K562 (cell line): ENCODE measurements around the gene SLC17A2. TPM values are rescaled to one million over a fixed set of nuclear protein-coding genes. Genes with fewer than 3 reads are reported as not detected.
A peak's percentile ranks its signal among the peaks of the same experiment; 100 is the strongest.

Experiments
- CHD4 ChIP-seq: fragments of 200-600 bp; sonication (generic); IDR thresholded peaks from 3 replicates; pipeline ENCODE4 v1.6.1; 2012; ENCODE audit warnings: low read depth, mild to moderate bottlenecking, mixed read lengths, low read length, inconsistent platforms; ENCODE audit not compliant: insufficient read depth, insufficient replicate concordance, poor library complexity, severe bottlenecking
- CTBP1 ChIP-seq: fragments of 450-650 bp; IDR thresholded peaks from 2 replicates; pipeline ENCODE4 v1.6.1; 2016; ENCODE audit warnings: borderline replicate concordance
- DMBX1 ChIP-seq: fragments of 250-450 bp; sonication (Bioruptor Pico); IDR thresholded peaks from 2 replicates; pipeline ENCODE4 v1.8.0; 2022; ENCODE audit warnings: inconsistent platforms, mild to moderate bottlenecking, moderate library complexity, borderline replicate concordance
- FOXJ2 ChIP-seq: fragments of 200-800 bp; sonication (Bioruptor generic); IDR thresholded peaks from 2 replicates; pipeline ENCODE4 v1.6.1; 2016; ENCODE audit warnings: missing genetic modification characterization, missing compliant biosample characterization
- HDGF ChIP-seq: fragments of 450-650 bp; IDR thresholded peaks from 2 replicates; pipeline ENCODE4 v1.6.1; 2016
- ILF3 ChIP-seq: fragments of 450-650 bp; IDR thresholded peaks from 2 replicates; pipeline ENCODE4 v1.6.1; 2018; ENCODE audit warnings: antibody characterized with exemption, mild to moderate bottlenecking, moderate library complexity, borderline replicate concordance
- NCOA4 ChIP-seq: fragments of 450-650 bp; IDR thresholded peaks from 2 replicates; pipeline ENCODE4 v1.6.1; 2018; ENCODE audit warnings: mild to moderate bottlenecking; ENCODE audit not compliant: partially characterized antibody
- NFE2L1 ChIP-seq: fragments of 450-650 bp; IDR thresholded peaks from 2 replicates; pipeline ENCODE4 v1.6.1; 2016; ENCODE audit warnings: missing genetic modification characterization, low read depth, mild to moderate bottlenecking, missing compliant biosample characterization, moderate library complexity, borderline replicate concordance
- RBM25 ChIP-seq: fragments of 200-400 bp; formaldehyde crosslinking; IDR thresholded peaks from 2 replicates; pipeline ENCODE4 v1.6.1; 2018; ENCODE audit warnings: low read length, low read depth, moderate library complexity; ENCODE audit not compliant: severe bottlenecking
- RFX1 ChIP-seq: fragments of 450-650 bp; IDR thresholded peaks from 2 replicates; pipeline ENCODE4 v1.6.1; 2016; ENCODE audit warnings: mild to moderate bottlenecking, moderate library complexity
- TBP ChIP-seq: optimal IDR thresholded peaks from 2 replicates; pipeline ENCODE3; 2011; ENCODE audit warnings: low read depth, low read length, improper control_type of control experiment
- TEAD2 ChIP-seq: fragments of 450-650 bp; IDR thresholded peaks from 2 replicates; pipeline ENCODE4 v1.6.1; 2016; ENCODE audit warnings: missing genetic modification characterization, control low read depth, missing compliant biosample characterization
- ZNF175 ChIP-seq: fragments of 200-800 bp; sonication (Bioruptor generic); IDR thresholded peaks from 2 replicates; pipeline ENCODE4 v1.6.1; 2016; ENCODE audit warnings: low read depth, mild to moderate bottlenecking, missing genetic modification characterization, missing compliant biosample characterization
- ZNF561 ChIP-seq: fragments of 450-650 bp; formaldehyde crosslinking; conservative IDR thresholded peaks from 2 replicates; pipeline ENCODE4 v1.4.0; 2020; ENCODE audit warnings: mild to moderate bottlenecking, moderate library complexity
- ZNF584 ChIP-seq: fragments of 200-800 bp; sonication (Bioruptor generic); IDR thresholded peaks from 2 replicates; pipeline ENCODE4 v1.6.1; 2016; ENCODE audit warnings: low read depth, mild to moderate bottlenecking, missing genetic modification characterization, missing compliant biosample characterization
- ZNF589 ChIP-seq: fragments of 200-800 bp; sonication (Bioruptor generic); IDR thresholded peaks from 2 replicates; pipeline ENCODE4 v1.6.1; 2016; ENCODE audit warnings: low read depth, missing genetic modification characterization, missing compliant biosample characterization
- ZNF764 ChIP-seq: fragments of 250-450 bp; sonication (Bioruptor Pico); IDR thresholded peaks from 2 replicates; pipeline ENCODE4 v1.4.0; 2020; ENCODE audit warnings: low read depth, mild to moderate bottlenecking, moderate library complexity
- ZNF778 ChIP-seq: fragments of 450-650 bp; formaldehyde crosslinking; IDR thresholded peaks from 2 replicates; pipeline ENCODE4 v1.4.0; 2020; ENCODE audit warnings: mild to moderate bottlenecking, moderate library complexity
- polyA plus RNA-seq, 8 experiments: library from polyadenylated mRNA; depleted of rRNA in 4 of 8; stranded (reverse) in 5 of 8; unstranded in 3 of 8; fragments of >200 nt; fragmentation: Nextera tagmentation in 2 of 8; fragmentation: Illumina TruSeq in 1 of 8; extraction: Ambion mirVana in 2 of 8; extraction: Trizol in 1 of 8; gene quantifications; 2 replicates each; pipeline versions ENCODE4 v1.2.1 to v1.2.3, GENCODE V29; 2011 to 2014; ENCODE audit warnings: inconsistent platforms in 1 of 8, missing spikeins in 1 of 8
- total RNA-seq, 7 experiments: library from RNA; depleted of rRNA in 6 of 7; stranded (reverse); fragments of >200 nt in 6 of 7; fragmentation: Illumina TruSeq in 2 of 7; extraction: Trizol in 2 of 7; gene quantifications; 2 replicates each; pipeline versions ENCODE4 v1.2.1 to v1.2.3, GENCODE V29; 2011 to 2021; ENCODE audit warnings: low replicate concordance in 1 of 7
- TF ChIP-seq, protein P1 (sequence below): IDR thresholded peaks from 2 replicates; pipeline ENCODE4 v1.6.1; 2012; ENCODE audit warnings: low read depth, low read length, improper control_type of control experiment, borderline replicate concordance
- TF ChIP-seq, protein P2 (sequence below), 2 experiments: fragments of 450-650 bp in 1 of 2; sonication (generic) in 1 of 2; formaldehyde crosslinking; conservative IDR thresholded peaks; 2 replicates each; pipeline versions ENCODE4 v1.4.0 to v1.8.1; 2020 to 2022; ENCODE audit warnings: mild to moderate bottlenecking in 1 of 2, missing genetic modification reagents in 1 of 2
- TF ChIP-seq, protein P3 (sequence below): fragments of 450-650 bp; IDR thresholded peaks from 2 replicates; pipeline ENCODE4 v1.6.1; 2017; ENCODE audit warnings: antibody characterized with exemption, mild to moderate bottlenecking

SLC17A2 gene
- total and polyA plus RNA-seq, 9 of the 15 experiments (the other 6 are each of a cell fraction or from before 2014, with no cell fraction given), result not detected

DNA sequence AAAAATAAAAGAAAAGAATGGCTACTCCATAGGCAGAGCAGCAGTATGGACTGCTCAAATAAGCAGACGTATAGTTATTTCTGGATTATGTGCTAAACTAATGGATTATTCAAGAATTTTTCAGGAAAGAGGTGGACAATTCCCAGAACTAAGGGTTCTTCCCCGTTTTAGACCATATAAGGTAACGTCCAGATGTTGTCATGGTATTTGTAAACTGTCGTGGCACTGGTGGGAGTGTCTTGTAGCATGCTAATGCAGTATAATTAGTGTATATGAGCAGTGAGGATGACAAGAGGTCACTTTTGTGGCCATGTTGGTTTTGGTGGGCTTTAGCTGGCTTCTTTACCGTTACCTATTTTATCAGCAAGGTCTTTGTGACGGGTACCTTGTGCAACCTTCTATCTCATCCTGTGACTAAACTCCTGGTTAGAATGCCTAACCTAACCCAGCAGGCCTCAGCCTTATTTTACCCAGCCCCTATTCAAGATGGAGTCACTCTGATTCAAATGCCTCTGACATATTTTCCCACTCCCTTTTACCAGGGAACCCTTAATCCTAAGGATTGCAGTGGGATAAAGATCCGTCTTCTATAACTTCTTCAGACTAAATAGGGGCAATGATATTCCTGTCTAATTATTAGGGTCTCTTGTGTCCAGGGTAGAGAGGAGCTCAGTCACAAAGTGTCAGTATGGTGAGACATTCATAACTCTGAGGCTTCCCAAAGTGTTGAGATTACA lies 21.0 kb upstream of the SLC17A2 start (continued):
- TF ChIP-seq RBM25 (no peak), ZNF561 (CRISPR knock-in tag) (no peak), RFX1 (peak; percentile 67), CHD4 (no peak), ZNF175 (CRISPR knock-in tag) (peak; percentile 55; the same call in 1 of the 2 replicates), FOXJ2 (tag) (no peak), CTBP1 (no peak), ZNF764 (no peak), HDGF (no peak), ZNF589 (0 out of 2 replicates have a peak, but pooled peaks have one; percentile 48), NFE2L1 (tag) (no peak), ZNF778 (CRISPR knock-in tag) (no peak), TEAD2 (tag) (no peak), TBP (no peak), ZNF584 (CRISPR knock-in tag) (0 out of 2 replicates have a peak, but pooled peaks have one; percentile 29), ILF3 (no peak), NCOA4 (no peak), DMBX1 (CRISPR knock-in tag) (peak; percentile 31; the same call in 1 of the 2 replicates)
- TF ChIP-seq, protein P1, sequence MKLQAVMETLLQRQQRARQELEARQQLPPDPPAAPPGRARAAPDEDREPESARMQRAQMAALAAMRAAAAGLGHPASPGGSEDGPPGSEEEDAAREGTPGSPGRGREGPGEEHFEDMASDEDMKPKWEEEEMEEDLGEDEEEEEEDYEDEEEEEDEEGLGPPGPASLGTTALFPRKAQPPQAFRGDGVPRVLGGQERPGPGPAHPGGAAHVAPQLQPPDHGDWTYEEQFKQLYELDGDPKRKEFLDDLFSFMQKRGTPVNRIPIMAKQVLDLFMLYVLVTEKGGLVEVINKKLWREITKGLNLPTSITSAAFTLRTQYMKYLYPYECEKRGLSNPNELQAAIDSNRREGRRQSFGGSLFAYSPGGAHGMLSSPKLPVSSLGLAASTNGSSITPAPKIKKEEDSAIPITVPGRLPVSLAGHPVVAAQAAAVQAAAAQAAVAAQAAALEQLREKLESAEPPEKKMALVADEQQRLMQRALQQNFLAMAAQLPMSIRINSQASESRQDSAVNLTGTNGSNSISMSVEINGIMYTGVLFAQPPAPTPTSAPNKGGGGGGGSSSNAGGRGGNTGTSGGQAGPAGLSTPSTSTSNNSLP, result no peak
- TF ChIP-seq, protein P2, sequence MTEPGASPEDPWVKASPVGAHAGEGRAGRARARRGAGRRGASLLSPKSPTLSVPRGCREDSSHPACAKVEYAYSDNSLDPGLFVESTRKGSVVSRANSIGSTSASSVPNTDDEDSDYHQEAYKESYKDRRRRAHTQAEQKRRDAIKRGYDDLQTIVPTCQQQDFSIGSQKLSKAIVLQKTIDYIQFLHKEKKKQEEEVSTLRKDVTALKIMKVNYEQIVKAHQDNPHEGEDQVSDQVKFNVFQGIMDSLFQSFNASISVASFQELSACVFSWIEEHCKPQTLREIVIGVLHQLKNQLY (CRISPR knock-in tag; conservative IDR thresholded peaks at IDR 0.05), result no peak
- TF ChIP-seq, protein P3, sequence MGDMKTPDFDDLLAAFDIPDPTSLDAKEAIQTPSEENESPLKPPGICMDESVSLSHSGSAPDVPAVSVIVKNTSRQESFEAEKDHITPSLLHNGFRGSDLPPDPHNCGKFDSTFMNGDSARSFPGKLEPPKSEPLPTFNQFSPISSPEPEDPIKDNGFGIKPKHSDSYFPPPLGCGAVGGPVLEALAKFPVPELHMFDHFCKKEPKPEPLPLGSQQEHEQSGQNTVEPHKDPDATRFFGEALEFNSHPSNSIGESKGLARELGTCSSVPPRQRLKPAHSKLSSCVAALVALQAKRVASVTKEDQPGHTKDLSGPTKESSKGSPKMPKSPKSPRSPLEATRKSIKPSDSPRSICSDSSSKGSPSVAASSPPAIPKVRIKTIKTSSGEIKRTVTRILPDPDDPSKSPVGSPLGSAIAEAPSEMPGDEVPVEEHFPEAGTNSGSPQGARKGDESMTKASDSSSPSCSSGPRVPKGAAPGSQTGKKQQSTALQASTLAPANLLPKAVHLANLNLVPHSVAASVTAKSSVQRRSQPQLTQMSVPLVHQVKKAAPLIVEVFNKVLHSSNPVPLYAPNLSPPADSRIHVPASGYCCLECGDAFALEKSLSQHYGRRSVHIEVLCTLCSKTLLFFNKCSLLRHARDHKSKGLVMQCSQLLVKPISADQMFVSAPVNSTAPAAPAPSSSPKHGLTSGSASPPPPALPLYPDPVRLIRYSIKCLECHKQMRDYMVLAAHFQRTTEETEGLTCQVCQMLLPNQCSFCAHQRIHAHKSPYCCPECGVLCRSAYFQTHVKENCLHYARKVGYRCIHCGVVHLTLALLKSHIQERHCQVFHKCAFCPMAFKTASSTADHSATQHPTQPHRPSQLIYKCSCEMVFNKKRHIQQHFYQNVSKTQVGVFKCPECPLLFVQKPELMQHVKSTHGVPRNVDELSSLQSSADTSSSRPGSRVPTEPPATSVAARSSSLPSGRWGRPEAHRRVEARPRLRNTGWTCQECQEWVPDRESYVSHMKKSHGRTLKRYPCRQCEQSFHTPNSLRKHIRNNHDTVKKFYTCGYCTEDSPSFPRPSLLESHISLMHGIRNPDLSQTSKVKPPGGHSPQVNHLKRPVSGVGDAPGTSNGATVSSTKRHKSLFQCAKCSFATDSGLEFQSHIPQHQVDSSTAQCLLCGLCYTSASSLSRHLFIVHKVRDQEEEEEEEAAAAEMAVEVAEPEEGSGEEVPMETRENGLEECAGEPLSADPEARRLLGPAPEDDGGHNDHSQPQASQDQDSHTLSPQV, result 0 out of 2 replicates have a peak, but pooled peaks have one; percentile 24
